ENCODE results near the gene PEX14. TPM values are rescaled to one million over a fixed set of nuclear protein-coding genes. Genes with fewer than 3 reads are reported as not detected.

Gene PEX14
- total and polyA plus RNA-seq, 5 donors, result 17.5 to 24.6 (median 20.8) TPM

- intact Hi-C loops (cut with DNase I), result no loop called here
- H3K27ac ChIP-seq (ENCODE audit: low read length), result no peak overlapping the region
- H3K27me3 ChIP-seq (ENCODE audit: control insufficient read depth, insufficient read depth), result no peaks in the 10 kb centered on the region
Observed at GRCh38 chr1:10628685-10629084, 153.9 kb downstream of the PEX14 start.

DNA sequence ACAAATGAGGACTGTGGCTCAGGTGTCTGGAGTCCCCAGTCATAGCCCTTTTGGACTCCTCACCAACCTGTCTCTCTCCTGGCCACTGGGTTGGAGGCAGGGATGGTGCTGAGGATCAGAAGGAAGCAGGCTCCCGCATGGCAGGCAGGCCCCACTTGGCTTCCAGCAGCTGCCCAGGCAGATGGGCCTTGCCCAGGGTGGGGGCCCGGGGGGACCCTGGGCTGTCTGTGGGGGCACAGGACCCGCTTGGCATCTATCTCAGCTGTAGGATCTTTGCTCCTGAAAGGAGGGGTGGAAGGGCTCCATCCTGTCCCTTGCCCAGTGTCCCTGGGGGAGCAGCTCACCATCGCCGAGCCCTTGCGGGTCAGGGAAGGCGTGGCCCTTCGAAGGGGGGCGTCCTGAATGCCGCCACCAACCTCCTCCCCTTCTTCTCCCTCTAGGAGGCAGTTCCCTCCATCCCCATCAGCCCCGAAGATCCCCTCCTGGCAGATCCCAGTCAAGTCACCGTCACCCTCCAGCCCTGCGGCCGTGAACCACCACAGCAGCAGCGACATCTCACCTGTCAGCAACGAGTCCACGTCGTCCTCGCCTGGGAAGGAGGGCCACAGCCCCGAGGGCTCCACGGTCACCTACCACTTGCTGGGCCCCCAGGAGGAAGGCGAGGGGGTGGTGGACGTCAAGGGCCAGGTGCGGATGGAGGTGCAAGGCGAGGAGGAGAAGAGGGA lies 154.5 kb downstream of the PEX14 start:
- peak in 2 of 3 donors; percentile 38 to 39 for DNase-seq
- intact Hi-C loops (cut with DNase I), result no loop called here
- no peaks in the 10 kb centered on the region for H3K27me3 ChIP-seq (ENCODE audit: control insufficient read depth, insufficient read depth)
- H3K4me1 ChIP-seq (ENCODE audit: control insufficient read depth, insufficient read depth, low read length), result no peaks in the 10 kb centered on the region
- WGBS, result 90% methylated on average over 25 of the region's 25 CpGs
- H3K27ac ChIP-seq (ENCODE audit: low read length), result no peak overlapping the region
- H3K9me3 ChIP-seq (ENCODE audit: control insufficient read depth, low read length), result no peaks in the 10 kb centered on the region
- no peak overlapping the region for H3K4me3 ChIP-seq (ENCODE audit: low read length)
- ATAC-seq, result no peak

More at GRCh38 chr1:10628685-10629084, 153.9 kb downstream of the PEX14 start:
- Histone ChIP-seq H3K4me3 (ENCODE audit: low read length) (no peak overlapping the region), H3K9me3 (ENCODE audit: control insufficient read depth, low read length) (no peaks in the 10 kb centered on the region), H3K4me1 (ENCODE audit: control insufficient read depth, insufficient read depth, low read length) (no peaks in the 10 kb centered on the region)
- peak; percentile 50 to 65 for ATAC-seq
- DNase-seq, result peak; percentile 71 to 89 (median 89)
- WGBS, result 44% methylated on average over 7 of the region's 7 CpGs

DNA sequence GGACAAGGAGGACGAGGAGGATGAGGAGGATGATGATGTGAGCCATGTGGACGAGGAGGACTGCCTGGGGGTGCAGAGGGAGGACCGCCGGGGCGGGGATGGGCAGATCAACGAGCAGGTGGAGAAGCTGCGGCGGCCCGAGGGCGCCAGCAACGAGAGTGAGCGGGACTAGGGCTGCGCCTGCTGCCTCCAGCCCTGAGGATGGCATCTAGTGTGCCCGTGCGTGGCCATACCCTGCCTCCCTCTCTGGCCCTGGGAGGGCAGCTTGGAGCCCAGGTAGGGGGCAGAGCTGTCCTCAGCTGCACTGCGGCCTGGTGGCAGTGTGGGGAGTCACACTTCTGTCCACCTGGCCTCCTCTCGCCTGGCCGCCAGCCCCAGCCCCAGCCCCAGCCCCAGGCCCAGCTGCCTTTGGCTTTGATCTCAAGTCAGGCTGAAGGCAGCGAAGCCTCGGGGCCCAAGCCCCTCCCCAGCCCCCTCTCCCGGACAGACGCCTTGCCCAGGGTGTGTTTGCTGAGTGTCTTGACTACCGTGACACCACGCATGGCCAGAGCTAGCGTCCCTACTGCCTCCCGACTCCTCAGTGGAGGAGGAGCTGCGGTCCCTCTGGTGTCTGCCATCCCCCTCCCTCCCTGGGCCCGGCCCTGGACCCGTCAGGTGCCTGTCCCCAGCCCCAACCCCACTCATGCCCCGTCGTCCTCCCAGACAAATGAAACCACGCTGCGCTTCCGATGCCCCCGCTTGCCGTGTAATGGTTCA lies 155.2 kb downstream of the PEX14 start:
- DNase-seq (peak in 1 of 3 donors; percentile 49), ATAC-seq (no peak)
- Histone ChIP-seq H3K27ac (ENCODE audit: low read length) (no peak overlapping the region), H3K27me3 (ENCODE audit: control insufficient read depth, insufficient read depth) (no peaks in the 10 kb centered on the region), H3K9me3 (ENCODE audit: control insufficient read depth, low read length) (no peaks in the 10 kb centered on the region), H3K4me1 (ENCODE audit: control insufficient read depth, insufficient read depth, low read length) (no peaks in the 10 kb centered on the region), H3K4me3 (ENCODE audit: low read length) (no peak overlapping the region)
- intact Hi-C loops (cut with DNase I), result no loop called here
- WGBS, result 93% methylated on average over 36 of the region's 36 CpGs

DNA sequence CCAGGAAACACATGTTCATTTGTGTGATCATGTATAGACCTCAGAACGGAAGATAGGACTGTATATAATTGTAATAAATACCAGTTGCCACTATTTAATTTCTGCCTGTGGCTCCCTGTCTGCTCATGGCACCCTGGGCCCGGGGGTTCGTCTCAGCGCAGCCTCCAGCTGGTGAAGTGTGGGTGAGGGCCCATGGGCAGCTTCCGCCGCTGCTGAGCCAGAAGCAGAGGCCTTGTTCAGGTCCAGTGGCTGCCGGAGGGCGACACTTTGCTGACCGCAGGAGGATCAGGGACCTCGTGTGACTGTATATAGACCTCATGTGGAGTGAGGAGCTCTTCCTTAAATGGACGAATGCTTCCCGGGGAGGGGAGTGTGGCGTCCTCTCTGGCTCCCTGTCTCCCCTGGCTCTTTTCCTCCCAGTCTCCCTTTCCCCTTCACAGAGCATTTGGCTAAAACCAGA lies 155.9 kb downstream of the PEX14 start:
- WGBS, result 83% methylated on average over 13 of the region's 13 CpGs
- ATAC-seq (no peak), DNase-seq (peak in 1 of 3 donors; percentile 43)
- Histone ChIP-seq H3K4me3 (ENCODE audit: low read length) (no peak overlapping the region), H3K9me3 (ENCODE audit: control insufficient read depth, low read length) (no peaks in the 10 kb centered on the region), H3K4me1 (ENCODE audit: control insufficient read depth, insufficient read depth, low read length) (peaks cover 3% of the 10 kb centered on the region), H3K27me3 (ENCODE audit: control insufficient read depth, insufficient read depth) (no peaks in the 10 kb centered on the region), H3K27ac (ENCODE audit: low read length) (no peak overlapping the region)
- intact Hi-C loops (cut with DNase I), result no loop called here

DNA sequence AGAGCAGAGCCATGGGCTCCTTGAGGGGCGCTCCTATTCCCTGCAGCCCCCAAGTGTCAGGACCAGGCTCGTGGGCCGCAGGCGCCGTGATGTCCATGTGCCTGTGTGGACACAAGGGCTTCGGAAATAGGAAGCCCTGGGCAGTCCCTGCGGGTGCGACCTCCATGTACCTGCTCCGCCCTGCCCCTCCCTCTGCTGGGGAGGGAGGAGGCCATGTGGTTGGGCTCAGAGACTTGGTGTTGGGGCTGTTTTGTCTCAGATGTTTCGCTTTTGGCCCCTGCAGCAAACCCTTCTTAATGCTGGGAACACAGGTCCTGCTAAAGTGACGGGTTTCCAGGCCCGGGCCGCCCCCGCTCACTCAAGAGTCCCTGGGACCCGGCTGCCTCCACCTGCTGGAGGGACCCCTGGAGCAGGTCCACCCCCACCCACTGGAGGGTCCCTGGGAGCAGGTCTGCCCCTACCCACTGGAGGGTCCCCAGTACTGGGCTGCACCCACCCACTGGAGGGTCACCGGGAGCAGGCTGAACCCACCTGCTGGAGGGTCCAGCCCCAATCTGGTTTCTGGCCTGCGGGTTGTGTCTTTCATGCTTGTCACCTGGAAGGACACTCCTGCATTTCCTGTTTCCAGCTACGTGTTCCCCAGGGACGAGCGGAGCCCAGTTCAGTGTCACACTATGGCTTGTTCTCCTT lies 156.5 kb downstream of the PEX14 start:
- H3K9me3 ChIP-seq (ENCODE audit: control insufficient read depth, low read length), result no peaks in the 10 kb centered on the region
- H3K4me3 ChIP-seq (ENCODE audit: low read length), result no peak overlapping the region
- no peak overlapping the region for H3K27ac ChIP-seq (ENCODE audit: low read length)
- no peaks in the 10 kb centered on the region for H3K27me3 ChIP-seq (ENCODE audit: control insufficient read depth, insufficient read depth)
- intact Hi-C loops (cut with DNase I), result no loop called here
- ATAC-seq (no peak), DNase-seq (peak in 1 of 3 donors; percentile 49)
- WGBS, result 92% methylated on average over 20 of the region's 20 CpGs
- peaks cover 3% of the 10 kb centered on the region for H3K4me1 ChIP-seq (ENCODE audit: control insufficient read depth, insufficient read depth, low read length)

DNA sequence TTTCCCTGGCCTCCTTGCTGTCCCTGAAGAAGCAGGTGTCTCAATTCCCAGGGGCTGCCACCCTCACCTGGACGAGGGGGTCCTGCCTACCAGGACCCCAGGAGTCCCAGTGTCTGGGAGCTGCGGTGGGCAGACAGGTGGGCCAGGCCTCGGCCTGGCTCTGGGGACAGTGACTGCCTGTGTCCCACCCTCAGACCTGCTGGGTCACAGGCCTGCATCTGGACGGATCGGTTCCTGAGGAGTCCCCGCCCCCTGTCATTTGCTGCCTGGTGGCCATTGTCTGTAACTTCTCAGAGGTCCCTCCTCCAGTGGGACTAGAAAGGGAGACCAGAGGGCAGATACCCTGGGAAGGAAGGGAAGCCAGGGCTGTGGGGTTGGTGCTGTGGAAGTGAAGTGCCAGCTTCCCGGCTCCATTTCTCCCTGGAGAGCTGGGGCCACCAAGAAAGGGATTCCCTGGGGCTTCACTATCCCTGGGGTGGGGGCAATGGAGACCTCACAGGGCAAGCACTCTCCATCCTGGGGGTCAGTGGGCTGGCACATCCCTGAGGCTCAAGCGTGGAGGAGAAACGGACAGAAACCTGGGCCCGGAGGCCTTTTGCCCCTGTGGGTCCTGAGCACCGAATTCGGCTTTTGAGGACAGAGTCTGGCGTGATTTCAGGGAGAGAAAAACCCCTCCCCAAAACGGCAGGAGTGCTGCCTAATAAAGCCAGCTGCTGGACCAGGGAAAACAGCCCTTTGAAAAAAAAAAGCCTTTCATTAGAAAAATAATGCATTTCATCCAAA lies 157.3 kb downstream of the PEX14 start:
- no peak overlapping the region for H3K4me3 ChIP-seq (ENCODE audit: low read length)
- peaks cover 3% of the 10 kb centered on the region for H3K4me1 ChIP-seq (ENCODE audit: control insufficient read depth, insufficient read depth, low read length)
- 75% methylated on average over 14 of the region's 14 CpGs for WGBS
- no peaks in the 10 kb centered on the region for H3K27me3 ChIP-seq (ENCODE audit: control insufficient read depth, insufficient read depth)
- no peak overlapping the region for H3K27ac ChIP-seq (ENCODE audit: low read length)
- DNase-seq, result peak in 1 of 3 donors; percentile 38
- no peak for ATAC-seq
- H3K9me3 ChIP-seq (ENCODE audit: control insufficient read depth, low read length), result no peaks in the 10 kb centered on the region
- intact Hi-C loops (cut with DNase I), result no loop called here

GRCh38 chr1:10632691-10633090 lies 157.9 kb downstream of the PEX14 start:
- Histone ChIP-seq H3K9me3 (ENCODE audit: control insufficient read depth, low read length) (no peaks in the 10 kb centered on the region), H3K4me3 (ENCODE audit: low read length) (no peak overlapping the region), H3K4me1 (ENCODE audit: control insufficient read depth, insufficient read depth, low read length) (peaks cover 3% of the 10 kb centered on the region), H3K27ac (ENCODE audit: low read length) (no peak overlapping the region), H3K27me3 (ENCODE audit: control insufficient read depth, insufficient read depth) (no peaks in the 10 kb centered on the region)
- intact Hi-C loops (cut with DNase I), result no loop called here
- WGBS, result 73% methylated on average over 14 of the region's 14 CpGs
- DNase-seq, result peak in 1 of 3 donors; percentile 67
- no peak for ATAC-seq

DNA sequence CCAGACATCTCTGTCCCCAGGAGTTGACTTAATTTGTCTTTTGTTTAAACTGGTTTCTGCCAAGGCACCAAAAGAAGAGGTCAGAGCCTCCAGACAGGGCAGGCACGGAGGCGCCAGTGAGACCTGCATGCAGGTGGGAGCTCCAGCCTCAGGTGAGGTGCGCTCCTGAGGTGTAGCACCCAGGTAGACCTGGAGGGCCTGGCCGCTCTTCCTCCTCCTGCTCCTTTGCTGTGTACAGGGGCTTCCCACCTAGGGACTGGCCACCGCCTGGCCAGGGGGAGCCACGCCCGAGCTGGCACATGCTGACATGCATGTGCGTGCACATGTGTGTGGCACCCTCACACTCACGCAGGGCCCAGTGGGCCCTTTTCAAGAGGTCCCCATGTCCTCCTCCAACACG lies 158.7 kb downstream of the PEX14 start:
- no peaks in the 10 kb centered on the region for H3K9me3 ChIP-seq (ENCODE audit: control insufficient read depth, low read length)
- H3K4me3 ChIP-seq (ENCODE audit: low read length), result no peak overlapping the region
- WGBS, result 97% methylated on average over 10 of the region's 10 CpGs
- no peak overlapping the region for H3K27ac ChIP-seq (ENCODE audit: low read length)
- DNase-seq (peak in 2 of 3 donors; percentile 11 to 46), ATAC-seq (no peak)
- H3K27me3 ChIP-seq (ENCODE audit: control insufficient read depth, insufficient read depth), result no peaks in the 10 kb centered on the region
- H3K4me1 ChIP-seq (ENCODE audit: control insufficient read depth, insufficient read depth, low read length), result peaks cover 3% of the 10 kb centered on the region
- intact Hi-C loops (cut with DNase I), result no loop called here

- WGBS, result 89% methylated on average over 8 of the region's 8 CpGs
- ATAC-seq, result peak in 1 of 2 donors; percentile 3
- H3K4me1 ChIP-seq (ENCODE audit: control insufficient read depth, insufficient read depth, low read length), result peaks cover 3% of the 10 kb centered on the region
- peak in 2 of 3 donors; percentile 8 to 41 for DNase-seq
- H3K27ac ChIP-seq (ENCODE audit: low read length), result no peak overlapping the region
- intact Hi-C loops (cut with DNase I), result no loop called here
- no peaks in the 10 kb centered on the region for H3K9me3 ChIP-seq (ENCODE audit: control insufficient read depth, low read length)
- no peaks in the 10 kb centered on the region for H3K27me3 ChIP-seq (ENCODE audit: control insufficient read depth, insufficient read depth)
- no peak overlapping the region for H3K4me3 ChIP-seq (ENCODE audit: low read length)
Observed at GRCh38 chr1:10634075-10634427, 159.3 kb downstream of the PEX14 start.

- Histone ChIP-seq H3K27me3 (ENCODE audit: control insufficient read depth, insufficient read depth) (no peaks in the 10 kb centered on the region), H3K27ac (ENCODE audit: low read length) (peak overlapping the region; percentile 1), H3K4me1 (ENCODE audit: control insufficient read depth, insufficient read depth, low read length) (peaks cover 3% of the 10 kb centered on the region), H3K4me3 (ENCODE audit: low read length) (no peak overlapping the region), H3K9me3 (ENCODE audit: control insufficient read depth, low read length) (no peaks in the 10 kb centered on the region)
- WGBS, result 72% methylated on average over 23 of the region's 23 CpGs
- DNase-seq (peak in 1 of 3 donors; percentile 72), ATAC-seq (peak; percentile 7 to 8)
- intact Hi-C loops (cut with DNase I), result no loop called here
Observed at GRCh38 chr1:10634428-10635084, 159.8 kb downstream of the PEX14 start.
